SU-DHL-6 (cell line): Measurements from ENCODE around the gene MAP2K7.

ENCODE experiments used
- H2AFZ ChIP-seq: fragments of 200-600 bp; sonication (generic); 2 replicates; pipeline ENCODE4 v1.6.1; 2014; ENCODE audit warnings: low read depth, mild to moderate bottlenecking, moderate library complexity, mixed read lengths, antibody characterized with exemption, low read length; ENCODE audit not compliant: severe bottlenecking
- H3F3A ChIP-seq: fragments of 200-600 bp; shearing (Covaris generic); 2 replicates; pipeline ENCODE4 v1.6.0; 2016; ENCODE audit warnings: antibody characterized with exemption, mild to moderate bottlenecking; ENCODE audit not compliant: insufficient read depth
- H3K27ac ChIP-seq: fragments of 200-600 bp; sonication (generic); 2 replicates; pipeline ENCODE4 v1.5.1; 2016; ENCODE audit warnings: low read depth, mild to moderate bottlenecking, low read length, moderate library complexity, mixed read lengths
- H3K27me3 ChIP-seq: fragments of 200-600 bp; sonication (generic), shearing (Covaris generic); 2 replicates; pipeline ENCODE4 v1.6.0; 2014; ENCODE audit warnings: mild to moderate bottlenecking, low read length
- H3K36me3 ChIP-seq: fragments of 200-600 bp; sonication (generic); 2 replicates; pipeline ENCODE4 v1.6.1; 2014; ENCODE audit warnings: mild to moderate bottlenecking, low read length, mixed read lengths
- H3K4me2 ChIP-seq: fragments of 300-600, 200-600 bp; shearing (Covaris generic), sonication (generic); 2 replicates; pipeline ENCODE4 v1.6.0; 2014; ENCODE audit warnings: low read length, low read depth, mild to moderate bottlenecking; ENCODE audit not compliant: poor library complexity, severe bottlenecking
- H3K4me3 ChIP-seq: fragments of 200-600 bp; sonication (generic); 2 replicates; pipeline ENCODE4 v1.5.1; 2014; ENCODE audit warnings: antibody characterized with exemption, low read length, mild to moderate bottlenecking, mixed read lengths; ENCODE audit not compliant: insufficient read depth, poor library complexity, severe bottlenecking
- H3K79me2 ChIP-seq: fragments of 200-600 bp; sonication (generic); 2 replicates; pipeline ENCODE4 v1.6.1; 2014; ENCODE audit warnings: mild to moderate bottlenecking, low read length, moderate library complexity; ENCODE audit not compliant: insufficient read depth
- H3K9ac ChIP-seq: fragments of 200-600 bp; sonication (generic); 2 replicates; pipeline ENCODE4 v1.7.0; 2014; ENCODE audit warnings: mild to moderate bottlenecking, low read length
- H3K9me2 ChIP-seq: fragments of 200-600 bp; sonication (generic); replicated peaks from 2 replicates; pipeline ENCODE4 v1.6.1; 2014; ENCODE audit warnings: low read length; ENCODE audit not compliant: insufficient read depth
- H3K9me3 ChIP-seq: fragments of 200-600 bp; sonication (generic); 2 replicates; pipeline ENCODE4 v1.6.1; 2014; ENCODE audit warnings: low read length, mixed read lengths; ENCODE audit not compliant: insufficient read depth
- H4K20me1 ChIP-seq: fragments of 200-600 bp; sonication (generic); 2 replicates; pipeline ENCODE4 v1.6.1; 2014; ENCODE audit warnings: low read depth, mild to moderate bottlenecking, antibody characterized with exemption, low read length, moderate library complexity, mixed read lengths
- CTCF ChIP-seq: fragments of 200-600 bp; sonication (generic); IDR thresholded peaks from one replicate; pipeline ENCODE4 v1.5.1; 2017; ENCODE audit warnings: antibody characterized with exemption, mild to moderate bottlenecking, low read length, moderate library complexity; ENCODE audit not compliant: insufficient read depth, poor library complexity, severe bottlenecking
- EZH2phosphoT487 ChIP-seq: fragments of 200-600 bp; sonication (generic), shearing (Covaris generic); conservative IDR thresholded peaks from 2 replicates; pipeline ENCODE4 v1.6.1; 2018; ENCODE audit warnings: mild to moderate bottlenecking, antibody characterized with exemption, low read length, moderate library complexity, mixed read lengths

Gene MAP2K7

GRCh38 chr19:7911508-7912143, 7.9 kb downstream of the MAP2K7 start:
- Histone ChIP-seq H3K27me3 (no peaks in the 10 kb centered on the region), H3K27ac (no peak overlapping the region)

GRCh38 chr19:7912144-7912696, 8.5 kb downstream of the MAP2K7 start:
- Histone ChIP-seq H2AFZ (no peak overlapping the region), H3K79me2 (peaks cover 4% of the 10 kb centered on the region; the same call in 1 of the 2 replicates), H3K27ac (no peak overlapping the region), H3K27me3 (no peaks in the 10 kb centered on the region), H3K9me3 (no peaks in the 10 kb centered on the region), H3K9me2 (no peaks in the 10 kb centered on the region), H3K9ac (no peak overlapping the region), H3F3A (0 out of 2 replicates have a peak, but pooled peaks cover 3% of the 10 kb centered on the region), H4K20me1 (no peaks in the 10 kb centered on the region), H3K4me3 (no peak overlapping the region), H3K36me3 (no peaks in the 10 kb centered on the region), H3K4me2 (no peak overlapping the region)
- no peak for TF ChIP-seq CTCF
- TF ChIP-seq EZH2phosphoT487, result no peak

More at GRCh38 chr19:7911508-7912143, 7.9 kb downstream of the MAP2K7 start:
- Histone ChIP-seq H3K9ac (no peak overlapping the region), H3K9me3 (no peaks in the 10 kb centered on the region), H2AFZ (no peak overlapping the region), H3K79me2 (peaks cover 4% of the 10 kb centered on the region; the same call in 1 of the 2 replicates), H3K4me3 (no peak overlapping the region), H3K36me3 (no peaks in the 10 kb centered on the region), H3K4me2 (no peak overlapping the region), H3K9me2 (no peaks in the 10 kb centered on the region), H4K20me1 (no peaks in the 10 kb centered on the region), H3F3A (0 out of 2 replicates have a peak, but pooled peaks cover 3% of the 10 kb centered on the region)
- no peak for TF ChIP-seq CTCF
- no peak for TF ChIP-seq EZH2phosphoT487

GRCh38 chr19:7912697-7913564, 9.3 kb downstream of the MAP2K7 start:
- H3K79me2 ChIP-seq, result peaks cover 4% of the 10 kb centered on the region; the same call in 1 of the 2 replicates
- no peaks in the 10 kb centered on the region for H4K20me1 ChIP-seq
- no peak overlapping the region for H3K27ac ChIP-seq
- no peak for TF ChIP-seq EZH2phosphoT487
- no peak for TF ChIP-seq CTCF
- no peaks in the 10 kb centered on the region for H3K36me3 ChIP-seq
- H3K4me2 ChIP-seq, result no peak overlapping the region
- no peak overlapping the region for H3K4me3 ChIP-seq
- H2AFZ ChIP-seq, result no peak overlapping the region
- H3K9ac ChIP-seq, result no peak overlapping the region
- H3K27me3 ChIP-seq, result no peaks in the 10 kb centered on the region
- H3K9me3 ChIP-seq, result no peaks in the 10 kb centered on the region
- no peaks in the 10 kb centered on the region for H3K9me2 ChIP-seq
- 0 out of 2 replicates have a peak, but pooled peaks cover 3% of the 10 kb centered on the region for H3F3A ChIP-seq
